K562 (cell line): ENCODE data around the gene EFEMP2. TPM values are rescaled to one million over a fixed set of nuclear protein-coding genes. Genes with fewer than 3 reads are reported as not detected.

Source experiments
- ATAC-seq: fragments of 200-7000 bp; cut with Tn5 transposase; 3 replicates; pipeline ENCODE4 v1.9.1; 2020; ENCODE audit warnings: moderate library complexity
- BruUV-seq: library from RNA; stranded (reverse); fragments of 400-500 nt; replicated peaks from 2 replicates; lab custom pipeline; 2021; lab: Mats Ljungman, UMichigan
- CTCF ChIA-PET: fragments of 300-600 bp; formaldehyde crosslinking; extraction: SDS; loops from one replicate; lab custom pipeline; 2021; ENCODE audit warnings: low intra/inter-chr PET ratio; lab: Yijun Ruan, JAX
- POLR2A ChIA-PET: fragments of 300-600, 350-650 bp; sonication (Branson Sonifier 250); formaldehyde crosslinking; extraction: SDS; loops from one replicate; lab custom pipeline; 2021; ENCODE audit warnings: antibody characterized with exemption, inconsistent platforms; lab: Yijun Ruan, JAX
- DNase-seq, 4 experiments: peaks; one replicate each; pipeline versions ENCODE4 v3.0.0 to v3.0.0-alpha.2; 2011 to 2018; ENCODE audit warnings: low spot score in 3 of 4, mixed read lengths in 3 of 4; ENCODE audit errors: extremely low read depth in 1 of 4
- FAIRE-seq: peaks from 2 replicates; lab custom pipeline; 2011; peaks lifted over from hg19 to GRCh38; lab: Jason Lieb, UNC
- H2AFZ ChIP-seq: 2 replicates; pipeline ENCODE4 v1.6.0; 2011; ENCODE audit warnings: low read depth, low read length, control low read depth, inconsistent platforms
- H3K27ac ChIP-seq: fragments of 200-600 bp; 3 replicates; pipeline ENCODE4 v1.8.0; 2011; ENCODE audit warnings: low read depth, mild to moderate bottlenecking, control low read depth, inconsistent platforms, low read length, moderate library complexity, mixed read lengths; ENCODE audit errors: extremely low read depth
- H3K27me3 ChIP-seq, 2 experiments: fragments of 300-600 bp in 1 of 2; 2 replicates in 1 of 2; 3 replicates in 1 of 2; pipeline versions ENCODE4 v1.6.0 to v1.8.0; 2011; ENCODE audit warnings: inconsistent platforms in 2 of 2, low read length in 2 of 2, mild to moderate bottlenecking in 1 of 2, mixed read lengths in 1 of 2, moderate library complexity in 1 of 2; ENCODE audit not compliant: control insufficient read depth in 2 of 2, insufficient read depth in 2 of 2
- H3K36me3 ChIP-seq: fragments of 300-600 bp; 3 replicates; pipeline ENCODE4 v1.8.0; 2011; ENCODE audit warnings: mild to moderate bottlenecking, low read length, inconsistent platforms; ENCODE audit not compliant: control insufficient read depth, insufficient read depth
- H3K4me1 ChIP-seq, 2 experiments: fragments of 200-600 bp in 1 of 2; replicated peaks in 1 of 2; 2 replicates in 1 of 2; 3 replicates in 1 of 2; pipeline versions ENCODE4 v1.5.1 to v1.8.0; 2011; ENCODE audit warnings: inconsistent platforms in 2 of 2, low read length in 2 of 2, mild to moderate bottlenecking in 1 of 2, mixed read lengths in 1 of 2, moderate library complexity in 1 of 2; ENCODE audit not compliant: control insufficient read depth in 2 of 2, insufficient read depth in 2 of 2
- H3K4me2 ChIP-seq: 2 replicates; pipeline ENCODE4 v1.6.1; 2011; ENCODE audit warnings: low read length, control low read depth, inconsistent platforms, mixed read lengths; ENCODE audit not compliant: insufficient read depth
- H3K4me3 ChIP-seq: fragments of 200-600 bp; sonication (generic), shearing (Covaris generic); 2 replicates; pipeline ENCODE4 v1.5.1; 2016; ENCODE audit warnings: control low read depth, inconsistent platforms
- H3K79me2 ChIP-seq: fragments of 200-600 bp; 3 replicates; pipeline ENCODE4 v1.8.0; 2011; ENCODE audit warnings: low read length, inconsistent platforms; ENCODE audit not compliant: control insufficient read depth, insufficient read depth
- H3K9ac ChIP-seq, 2 experiments: 2 replicates each; pipeline versions ENCODE4 v1.6.0 to v1.6.1; 2011; ENCODE audit warnings: low read depth in 2 of 2, low read length in 2 of 2, control low read depth in 1 of 2, inconsistent platforms in 1 of 2, mild to moderate bottlenecking in 1 of 2, mixed read lengths in 1 of 2; ENCODE audit not compliant: insufficient read depth in 1 of 2
- H3K9me1 ChIP-seq: one replicate; pipeline ENCODE4 v1.6.0; 2011; ENCODE audit warnings: inconsistent platforms, mild to moderate bottlenecking, low read length, moderate library complexity; ENCODE audit not compliant: control insufficient read depth, insufficient read depth
- H3K9me3 ChIP-seq: replicated peaks from 2 replicates; pipeline ENCODE4 v1.5.1; 2011; ENCODE audit warnings: low read depth, low read length, inconsistent platforms; ENCODE audit not compliant: control insufficient read depth, insufficient read depth
- H4K20me1 ChIP-seq: replicated peaks from 2 replicates; pipeline ENCODE4 v1.6.1; 2011; ENCODE audit warnings: low read length, inconsistent platforms, mixed read lengths; ENCODE audit not compliant: control insufficient read depth, insufficient read depth
- ARID4B ChIP-seq: sonication (generic); formaldehyde crosslinking; IDR thresholded peaks from 2 replicates; pipeline ENCODE4 v1.8.0; 2022; ENCODE audit warnings: mild to moderate bottlenecking, missing genetic modification reagents
- ASH1L ChIP-seq: fragments of 450-650 bp; IDR thresholded peaks from 2 replicates; pipeline ENCODE4 v1.6.1; 2018; ENCODE audit warnings: borderline replicate concordance, mild to moderate bottlenecking, low read depth; ENCODE audit not compliant: partially characterized antibody
- CEBPG ChIP-seq, 3 experiments: fragments of 200-800 bp in 1 of 3; sonication (Bioruptor generic) in 1 of 3; sonication (generic) in 1 of 3; formaldehyde crosslinking in 1 of 3; IDR thresholded peaks in 2 of 3; conservative IDR thresholded peaks in 1 of 3; 2 replicates each; pipeline versions ENCODE4 v1.6.1 to v1.8.0; 2016 to 2022; ENCODE audit warnings: missing compliant biosample characterization in 2 of 3, missing genetic modification characterization in 2 of 3, mild to moderate bottlenecking in 1 of 3, missing genetic modification reagents in 1 of 3
- FOXP1 ChIP-seq: sonication (generic); formaldehyde crosslinking; IDR thresholded peaks from 2 replicates; pipeline ENCODE4 v1.8.0; 2022; ENCODE audit warnings: mild to moderate bottlenecking, missing genetic modification reagents
- HIVEP1 ChIP-seq: fragments of 250-450 bp; sonication (Bioruptor Pico); IDR thresholded peaks from 2 replicates; pipeline ENCODE4 v1.4.0; 2020; ENCODE audit warnings: mild to moderate bottlenecking
- MCM5 ChIP-seq: fragments of 450-650 bp; IDR thresholded peaks from 2 replicates; pipeline ENCODE4 v1.6.1; 2016; ENCODE audit warnings: low read depth
- PCBP1 ChIP-seq: fragments of 200-400 bp; formaldehyde crosslinking; IDR thresholded peaks from 2 replicates; pipeline ENCODE4 v1.6.1; 2018; ENCODE audit warnings: mild to moderate bottlenecking, low read depth, low read length; ENCODE audit not compliant: poor library complexity, severe bottlenecking
- PML ChIP-seq: IDR thresholded peaks from 2 replicates; pipeline ENCODE4 v1.6.1; 2012; ENCODE audit warnings: low read length, inconsistent platforms
- PREB ChIP-seq: sonication (generic); formaldehyde crosslinking; IDR thresholded peaks from 2 replicates; pipeline ENCODE4 v1.8.1; 2023; ENCODE audit warnings: mild to moderate bottlenecking, missing genetic modification reagents
- THRAP3 ChIP-seq: fragments of 450-650 bp; IDR thresholded peaks from 2 replicates; pipeline ENCODE4 v1.6.1; 2016; ENCODE audit warnings: mild to moderate bottlenecking, inconsistent platforms, borderline replicate concordance
- TSHZ1 ChIP-seq: fragments of 250-450 bp; sonication (Bioruptor Pico); IDR thresholded peaks from 2 replicates; pipeline ENCODE4 v1.4.0; 2020; ENCODE audit warnings: mild to moderate bottlenecking, moderate library complexity
- ZFP30 ChIP-seq: fragments of 250-450 bp; sonication (Bioruptor Pico); IDR thresholded peaks from 2 replicates; pipeline ENCODE4 v1.8.0; 2022; ENCODE audit warnings: moderate library complexity, mild to moderate bottlenecking, inconsistent platforms, borderline replicate concordance
- WGBS: fragments of 100-300 bp; shearing (Covaris generic); methylation state at CpG from one replicate; pipeline ENCODE4 v1.1.6; 2016; ENCODE audit warnings: low coverage, mixed read lengths; ENCODE audit not compliant: insufficient coverage; ENCODE audit errors: missing lambda C conversion rate; 5-methylcytosine and 5-hydroxymethylcytosine counted together
- in situ Hi-C: fragments of 300-500 bp; cut with MboI; formaldehyde crosslinking; loops from 4 replicates; pipeline ENCODE4 v1.15.0; 2018; ENCODE audit warnings: inconsistent platforms, mixed read lengths
- intact Hi-C: fragments of 100-400 bp; cut with micrococcal nuclease; formaldehyde crosslinking; loops from 2 replicates; pipeline ENCODE4 v1.14.2; 2022
- polyA plus RNA-seq, 8 experiments: library from polyadenylated mRNA; depleted of rRNA in 4 of 8; stranded (reverse) in 5 of 8; unstranded in 3 of 8; fragments of >200 nt; fragmentation: Nextera tagmentation in 2 of 8; fragmentation: Illumina TruSeq in 1 of 8; extraction: Ambion mirVana in 2 of 8; extraction: Trizol in 1 of 8; gene quantifications; 2 replicates each; pipeline versions ENCODE4 v1.2.1 to v1.2.3, GENCODE V29; 2011 to 2014; ENCODE audit warnings: inconsistent platforms in 1 of 8, missing spikeins in 1 of 8
- total RNA-seq, 7 experiments: library from RNA; depleted of rRNA in 6 of 7; stranded (reverse); fragments of >200 nt in 6 of 7; fragmentation: Illumina TruSeq in 2 of 7; extraction: Trizol in 2 of 7; gene quantifications; 2 replicates each; pipeline versions ENCODE4 v1.2.1 to v1.2.3, GENCODE V29; 2011 to 2021; ENCODE audit warnings: low replicate concordance in 1 of 7

Gene EFEMP2
- total and polyA plus RNA-seq, 9 of the 15 experiments (the other 6 are each of a cell fraction or from before 2014, with no cell fraction given) = 0.07 to 2.9 (median 0.69) TPM; not detected in 1

- intact Hi-C loops (loop anchor here (5.0 kb wide), 1 partner anchor 46 kb away; the partner anchor contains the start of gene FOSL1), in situ Hi-C loops (no loop called here)
- peaks cover 11% of the 10 kb centered on the region for H3K9me1 ChIP-seq
- H4K20me1 ChIP-seq = peaks cover 22% of the 10 kb centered on the region
- peak overlapping the region; percentile 95; the same call in 1 of the 2 replicates for H3K4me3 ChIP-seq
- no peak for ATAC-seq
- peak overlapping the region; percentile 95 for H3K4me2 ChIP-seq
- peaks cover 56% of the 10 kb centered on the region for H3K36me3 ChIP-seq
- H3K9ac ChIP-seq = peak overlapping the region; percentile 28 to 99; a peak in 1 of 4 replicates
- FAIRE-seq = no peak
- H3K4me1 ChIP-seq = peaks cover 4 to 49% of the 10 kb centered on the region in 2 experiments; a peak in 3 of 5 replicates
- no peak for DNase-seq
- POLR2A ChIA-PET = interaction anchor here (0.6 to 3.6 kb wide), 2 partner anchors 25 to 29 kb away, joined by 3 to 18 read pairs; no protein-coding TSS in a partner anchor
- BruUV-seq = no TSS peak
- no peak overlapping the region for H2AFZ ChIP-seq
- 90% methylated on average over 15 of the region's 15 CpGs for WGBS
- CTCF ChIA-PET = interaction anchor here (0.6 kb wide), 1 partner anchor 135 kb away, joined by 3 read pairs; no protein-coding TSS in a partner anchor
- peaks cover 7% of the 10 kb centered on the region; the same call in 1 of the 2 replicates for H3K9me3 ChIP-seq
- peak overlapping the region; percentile 96; the same call in 2 of the 3 replicates for H3K27ac ChIP-seq
- H3K27me3 ChIP-seq = no peaks in the 10 kb centered on the region; a peak in 1 of 5 replicates
- peaks cover 50% of the 10 kb centered on the region for H3K79me2 ChIP-seq
- no peak for TF ChIP-seq ASH1L
- no peak for TF ChIP-seq HIVEP1 (CRISPR knock-in tag)
- TF ChIP-seq PML = no peak
- 0 out of 2 replicates have a peak, but pooled peaks have one; percentile 30 for TF ChIP-seq FOXP1 (CRISPR knock-in tag)
- no peak for TF ChIP-seq THRAP3
- 0 out of 2 replicates have a peak, but pooled peaks have one; percentile 10 for TF ChIP-seq ARID4B
- TF ChIP-seq PREB (CRISPR knock-in tag) = no peak
- no peak for TF ChIP-seq PCBP1
- no peak for TF ChIP-seq MCM5
- no peak for TF ChIP-seq ZFP30 (CRISPR knock-in tag)
- no peak for TF ChIP-seq TSHZ1
- peak; percentile 35; the same call in 1 of the 2 replicates for TF ChIP-seq CEBPG (CRISPR knock-in tag; IDR thresholded peaks at IDR 0.05)
- TF ChIP-seq CEBPG (tag; conservative IDR thresholded peaks at IDR 0.05 in 1 of 2, IDR thresholded peaks at IDR 0.05 in 1 of 2) = no peak
Measured at GRCh38 chr11:65855927-65856363, 16.7 kb downstream of the EFEMP2 start.
